ENCODE results near the gene LGR4.
"Not testable (repeated sequence)": the region's sequence is repeated elsewhere in the genome, so short reads cannot be mapped to it uniquely, and the experiment has no call there.

Gene LGR4

GRCh38 chr11:27458182-27458581 lies 14.4 kb downstream of the LGR4 start:
- no peak for DNase-seq

GRCh38 chr11:27456795-27457329 lies 15.7 kb downstream of the LGR4 start:
- no peak for DNase-seq

GRCh38 chr11:27456140-27456794 lies 16.3 kb downstream of the LGR4 start:
- no peak for DNase-seq

- DNase-seq, result no peak
Measured at GRCh38 chr11:27455667-27456066, 16.9 kb downstream of the LGR4 start.

GRCh38 chr11:27453701-27454100 lies 18.9 kb downstream of the LGR4 start:
- DNase-seq, result no peak

GRCh38 chr11:27452147-27452546 lies 20.4 kb downstream of the LGR4 start:
- DNase-seq, result no peak

- no peak for DNase-seq
Measured at GRCh38 chr11:27451244-27451965, 21.2 kb downstream of the LGR4 start.

GRCh38 chr11:27448184-27448540 lies 24.4 kb downstream of the LGR4 start:
- DNase-seq, result not testable (repeated sequence)

GRCh38 chr11:27447288-27448183 lies 25.1 kb downstream of the LGR4 start:
- no peak for DNase-seq

- DNase-seq, result no peak
Measured at GRCh38 chr11:27445625-27446024, 27.0 kb downstream of the LGR4 start.

GRCh38 chr11:27444801-27445215 lies 27.8 kb downstream of the LGR4 start:
- no peak for DNase-seq

- no peak for DNase-seq
Measured at GRCh38 chr11:27443746-27444507, 28.7 kb downstream of the LGR4 start.

GRCh38 chr11:27443227-27443626 lies 29.4 kb downstream of the LGR4 start:
- DNase-seq, result no peak

GRCh38 chr11:27440090-27440489 lies 32.5 kb downstream of the LGR4 start:
- DNase-seq, result no peak

GRCh38 chr11:27438595-27438981 lies 34.0 kb downstream of the LGR4 start:
- DNase-seq, result no peak

GRCh38 chr11:27437829-27438594 lies 34.6 kb downstream of the LGR4 start:
- DNase-seq, result no peak

- DNase-seq, result no peak
Measured at GRCh38 chr11:27436916-27437315, 35.7 kb downstream of the LGR4 start.

- DNase-seq, result no peak
Measured at GRCh38 chr11:27433742-27434141, 38.8 kb downstream of the LGR4 start.

GRCh38 chr11:27431808-27432207 lies 40.8 kb downstream of the LGR4 start:
- no peak for DNase-seq

- DNase-seq, result no peak
Measured at GRCh38 chr11:27429761-27430393, 42.7 kb downstream of the LGR4 start.
